DMS 273 treated with DMSO at 0.1 percent for 48 hours (cell line): ENCODE results near the gene PUS1.

Source experiments
- DNase-seq: peaks from one replicate; lab custom pipeline; 2025; lab: John Stamatoyannopoulos, UW

PUS1 gene

DNA sequence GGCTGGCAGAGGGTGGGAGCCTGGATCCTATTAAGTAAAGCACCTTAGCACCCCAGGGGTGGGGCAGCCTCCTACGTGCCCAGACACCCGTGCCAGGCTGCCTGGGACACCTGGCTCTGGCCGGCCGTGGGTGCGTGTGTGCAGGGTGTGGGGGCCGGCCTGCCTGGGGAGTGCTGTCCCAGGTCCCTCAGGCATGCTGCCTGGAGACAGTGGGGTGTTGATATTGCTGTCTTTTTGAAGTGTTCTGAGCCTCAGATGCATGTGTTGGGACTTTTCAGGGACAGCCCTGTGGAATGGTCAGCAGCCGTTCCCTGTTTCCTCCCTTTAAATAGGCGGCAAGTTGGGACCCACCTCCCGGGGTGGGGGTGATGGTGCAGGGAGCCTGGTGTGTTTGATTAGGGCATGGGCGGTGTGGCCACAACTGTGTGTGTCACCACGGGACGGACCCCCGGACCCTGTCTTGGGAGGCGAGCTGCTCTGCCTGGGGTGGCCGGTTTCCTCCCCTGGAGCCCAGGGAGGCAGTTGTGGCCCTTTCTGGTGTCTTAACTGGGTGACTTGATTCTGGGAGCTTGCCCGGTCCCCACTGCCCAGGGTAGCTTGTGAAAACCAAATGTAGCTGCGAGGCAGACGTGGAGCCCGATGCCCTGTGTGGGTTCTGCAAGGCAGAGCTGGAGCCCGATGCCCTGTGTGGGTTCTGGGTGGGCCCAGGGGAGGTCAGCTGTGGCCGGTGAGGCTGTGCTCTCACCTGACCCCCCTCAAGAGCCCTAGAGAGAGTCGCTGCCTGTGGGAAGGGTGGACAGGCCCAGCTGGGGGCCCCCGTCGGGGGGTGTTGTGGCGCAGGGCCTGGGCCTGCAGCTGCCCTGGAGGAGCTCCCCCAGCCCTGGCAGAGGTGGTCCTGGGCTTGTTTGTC is 26.5 kb upstream of the PUS1 start:
- DNase-seq: no peak

DNA sequence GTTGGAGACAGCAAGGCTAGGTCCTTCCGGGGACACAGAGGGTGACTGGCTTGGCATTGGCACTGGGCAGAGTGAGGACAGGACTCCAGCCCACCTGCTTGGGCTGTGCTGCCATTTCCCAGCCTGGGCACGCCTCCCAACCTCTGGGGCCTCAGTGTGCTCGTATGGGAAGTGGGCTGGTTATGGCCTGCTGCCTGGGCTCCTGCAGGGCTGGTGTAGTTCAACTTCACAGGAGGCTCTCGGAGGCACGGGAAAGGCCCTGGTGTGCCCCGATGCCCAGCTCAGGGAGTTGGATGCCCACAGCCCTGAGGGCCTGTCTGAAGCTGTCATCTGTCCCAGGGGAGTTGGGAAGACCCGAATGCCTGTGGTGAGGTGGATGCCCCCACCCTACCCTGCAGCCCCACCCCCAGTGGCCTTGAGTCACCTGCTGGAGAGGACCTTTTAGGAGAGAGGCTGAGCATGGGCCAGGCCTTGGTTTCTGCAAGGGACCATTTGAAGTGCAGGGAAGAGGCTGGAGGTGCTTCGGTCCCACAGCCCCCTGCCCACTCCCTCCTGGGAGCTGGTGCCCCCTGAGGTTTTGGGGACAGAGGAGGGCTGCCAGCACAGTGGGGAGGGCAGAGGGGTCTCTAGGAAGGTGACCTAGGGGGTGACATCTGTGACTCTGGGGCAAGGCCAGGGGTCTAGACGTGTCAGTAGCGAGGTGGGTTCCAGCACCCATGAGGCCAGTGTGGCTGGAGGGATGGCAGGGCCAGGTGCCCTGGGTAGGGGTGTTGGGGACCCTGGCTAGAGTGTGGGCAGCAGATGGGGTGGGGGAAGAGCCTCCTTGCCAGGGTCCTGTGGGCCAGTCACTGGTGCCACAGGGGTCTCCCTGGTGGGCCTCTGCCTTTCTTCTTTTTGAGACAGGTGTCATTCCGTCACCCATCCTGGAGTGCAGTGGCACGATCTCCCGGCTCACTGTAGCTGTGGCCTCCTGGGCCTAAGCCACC is 25.5 kb upstream of the PUS1 start:
- DNase-seq: no peak

DNA sequence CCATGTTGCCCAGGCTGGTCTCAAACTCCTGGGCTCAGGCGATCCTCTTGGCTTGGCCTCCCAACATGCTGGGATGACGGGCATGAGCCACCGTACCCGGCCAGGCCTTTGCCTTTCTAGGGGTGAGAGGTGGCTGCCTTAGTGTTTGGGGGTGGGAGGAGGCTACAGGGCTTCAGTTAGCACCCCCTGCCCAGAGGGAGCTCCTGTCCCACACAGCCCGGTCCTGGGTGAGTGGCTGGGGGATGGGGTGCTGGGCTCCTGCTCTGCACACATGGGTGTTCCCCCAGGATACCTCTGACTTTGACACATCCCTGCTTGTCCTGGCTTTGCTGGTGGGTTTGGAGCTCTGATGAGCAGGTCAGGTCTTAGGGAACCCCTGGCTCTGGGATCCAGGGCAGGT is 24.7 kb upstream of the PUS1 start:
- no peak for DNase-seq

DNA sequence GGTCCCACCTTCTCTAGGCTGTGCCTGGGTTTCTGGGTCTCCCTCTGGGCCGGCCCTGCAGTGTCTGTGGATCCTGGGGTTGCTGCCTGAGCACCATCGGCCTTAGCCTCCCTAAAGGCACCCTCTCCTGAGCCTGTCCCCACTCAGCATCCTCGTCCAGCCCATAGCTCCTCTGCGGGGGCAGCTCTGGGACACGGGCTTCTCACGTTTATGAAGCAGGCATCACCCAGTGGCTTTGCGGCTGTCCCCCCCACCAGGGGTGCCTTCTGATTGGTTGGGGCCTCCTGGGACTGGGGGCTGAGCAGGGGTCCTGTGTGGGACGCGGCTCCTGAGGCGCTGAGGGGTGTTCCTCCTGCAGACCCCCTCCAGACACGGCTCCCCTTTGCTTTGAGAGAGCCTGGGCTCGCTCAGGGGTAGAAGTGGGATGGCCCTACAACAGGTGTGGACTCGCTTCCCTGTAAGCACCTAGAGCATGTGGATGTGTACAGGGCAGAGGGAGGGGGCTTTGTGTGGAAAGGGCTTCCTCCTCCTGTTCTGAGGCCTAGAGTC is 23.9 kb upstream of the PUS1 start:
- DNase-seq: no peak

DNA sequence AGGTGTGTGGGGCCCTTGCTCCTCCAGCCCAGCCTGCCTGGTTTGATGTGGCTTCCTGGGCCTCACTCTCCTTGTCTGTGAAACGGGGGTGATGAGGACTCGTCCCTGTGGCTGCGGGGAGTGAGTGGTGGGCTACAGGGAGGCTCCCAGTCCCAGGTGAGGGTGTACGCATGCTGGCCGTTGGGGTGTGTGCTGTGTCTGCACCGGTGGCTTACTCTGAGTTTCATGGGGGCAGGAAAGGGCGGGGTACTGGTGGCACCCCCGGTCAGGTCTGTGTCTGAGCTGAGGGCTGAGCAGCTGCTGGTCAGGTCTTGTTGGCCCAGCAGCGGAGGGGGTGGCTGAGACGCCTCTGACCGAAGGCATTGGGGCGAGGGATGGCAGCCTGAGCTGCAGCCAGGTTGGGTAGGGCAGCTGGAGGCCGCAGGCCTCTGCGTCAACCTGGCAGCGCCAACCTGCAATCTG is 23.4 kb upstream of the PUS1 start:
- no peak for DNase-seq

DNA sequence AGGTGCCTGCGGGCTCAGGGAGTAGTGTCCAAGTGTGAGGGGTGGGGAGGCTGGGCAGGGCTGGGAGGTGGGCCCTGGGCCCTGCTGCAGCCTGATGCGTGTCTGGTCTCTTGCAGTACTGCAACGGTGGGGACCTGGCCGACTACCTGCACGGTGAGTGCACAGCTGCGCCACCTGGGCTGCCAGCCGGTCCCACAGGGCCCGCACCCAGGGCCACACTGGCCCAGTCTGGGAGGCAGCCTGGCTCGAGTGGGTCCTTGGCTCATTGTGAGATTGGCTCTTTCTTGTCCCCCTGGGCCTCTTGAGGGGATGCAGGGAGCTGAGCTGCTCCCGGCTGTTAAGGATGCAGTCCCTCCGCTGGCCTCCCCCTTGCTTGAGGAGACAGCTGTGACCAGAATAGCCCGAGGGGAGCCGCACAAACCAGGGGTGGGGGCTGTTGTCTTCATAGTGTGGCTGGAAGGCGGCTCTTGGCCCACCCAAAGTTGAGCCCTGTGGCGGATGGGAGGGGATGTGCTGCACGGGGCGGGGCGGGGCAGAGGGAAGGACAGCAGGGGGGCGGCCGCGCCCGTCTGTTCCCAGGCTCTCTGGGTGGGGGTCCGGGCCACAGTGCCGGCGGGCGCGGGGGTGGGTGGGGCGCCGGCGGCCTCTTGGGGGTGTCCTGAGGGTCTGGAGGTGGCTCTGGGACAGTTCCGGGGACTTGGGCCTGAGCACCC is 21.5 kb upstream of the PUS1 start:
- no peak for DNase-seq

DNA sequence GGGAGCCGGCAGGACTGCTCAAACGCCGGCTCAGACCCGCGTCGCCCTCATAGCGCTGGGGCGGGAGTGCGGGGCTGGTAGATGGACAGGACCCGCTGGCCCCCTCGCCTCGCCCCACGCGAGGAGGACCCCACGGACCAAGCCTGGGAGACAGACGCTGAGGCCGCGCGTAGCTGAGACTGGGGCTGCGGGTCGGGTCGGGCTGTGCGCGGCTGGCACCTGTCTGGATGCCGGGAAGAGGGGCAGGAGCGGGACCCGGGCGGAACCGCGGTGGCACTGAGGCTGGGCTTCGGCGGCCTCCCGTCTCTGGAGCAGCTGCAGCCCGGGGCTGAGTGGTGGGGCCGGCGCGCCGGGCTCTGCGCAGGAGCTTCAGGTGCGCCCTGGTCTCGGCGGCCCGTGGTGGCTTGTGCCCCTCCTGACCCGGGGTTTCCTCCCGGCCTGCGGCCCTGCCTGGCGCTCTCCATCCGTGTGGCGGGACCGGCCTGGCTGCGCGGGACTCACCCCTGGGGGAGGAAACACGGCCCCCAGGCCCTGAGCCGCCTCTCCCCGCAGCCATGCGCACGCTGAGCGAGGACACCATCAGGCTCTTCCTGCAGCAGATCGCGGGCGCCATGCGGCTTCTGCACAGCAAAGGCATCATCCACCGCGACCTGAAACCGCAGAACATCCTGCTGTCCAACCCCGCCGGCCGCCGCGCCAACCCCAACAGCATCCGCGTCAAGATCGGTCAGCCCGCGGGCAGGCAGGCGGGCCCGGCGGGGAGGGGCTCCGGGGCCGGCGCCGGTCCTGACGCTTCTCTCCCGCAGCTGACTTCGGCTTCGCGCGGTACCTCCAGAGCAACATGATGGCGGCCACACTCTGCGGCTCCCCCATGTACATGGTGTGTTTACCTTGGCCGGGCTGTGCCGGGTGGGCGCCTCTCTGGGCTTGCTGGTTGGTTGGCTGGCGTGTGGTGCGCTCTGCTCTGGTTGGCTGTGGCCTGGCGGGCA is 20.7 kb upstream of the PUS1 start:
- no peak for DNase-seq

DNA sequence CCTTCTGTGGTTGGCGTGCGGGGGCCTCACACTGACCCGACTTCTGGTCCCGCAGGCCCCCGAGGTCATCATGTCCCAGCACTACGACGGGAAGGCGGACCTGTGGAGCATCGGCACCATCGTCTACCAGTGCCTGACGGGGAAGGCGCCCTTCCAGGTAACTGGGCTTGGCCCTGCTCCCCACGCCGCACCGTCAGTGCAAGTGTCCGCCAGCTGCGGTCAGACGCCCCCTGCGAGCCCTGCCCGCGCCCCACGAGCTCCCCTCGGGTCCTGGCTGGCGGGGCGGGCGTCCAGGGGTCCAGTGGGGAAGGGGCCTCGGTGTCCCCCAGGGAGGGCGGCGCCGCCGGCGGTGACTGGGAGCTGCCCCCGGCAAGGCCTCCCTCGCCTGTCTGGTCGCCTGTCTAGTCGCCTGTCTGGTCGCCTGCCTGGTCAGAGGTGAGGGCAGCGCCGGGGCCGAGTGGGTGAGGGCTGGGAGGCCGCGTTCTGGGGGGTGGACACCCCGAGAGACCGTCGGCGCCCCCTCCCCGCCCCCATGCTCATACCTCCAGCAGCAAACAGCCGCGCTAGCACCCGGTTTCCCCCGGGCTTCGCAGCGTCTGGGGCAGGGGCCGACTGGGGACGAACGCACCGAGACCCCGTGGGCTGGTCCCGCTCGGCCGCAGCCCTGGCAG is 19.9 kb upstream of the PUS1 start:
- DNase-seq: no peak

DNA sequence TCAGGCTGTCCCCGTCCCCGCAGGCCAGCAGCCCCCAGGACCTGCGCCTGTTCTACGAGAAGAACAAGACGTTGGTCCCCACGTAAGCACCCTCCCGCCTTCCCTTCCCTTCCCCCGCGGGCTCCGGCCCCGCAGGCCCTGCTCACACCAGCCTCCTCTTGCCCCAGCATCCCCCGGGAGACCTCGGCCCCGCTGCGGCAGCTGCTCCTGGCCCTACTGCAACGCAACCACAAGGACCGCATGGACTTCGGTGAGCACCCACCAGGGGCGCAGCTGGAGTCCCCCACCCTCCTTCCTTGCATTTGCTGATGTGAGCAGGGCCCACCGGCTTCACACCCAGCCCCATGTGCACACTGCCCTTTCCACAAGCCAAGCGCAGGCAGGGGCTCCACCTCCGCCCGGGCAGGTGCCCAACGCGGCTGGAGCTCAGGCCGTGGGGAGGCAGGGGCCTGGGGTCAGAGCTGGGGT is 19.3 kb upstream of the PUS1 start:
- DNase-seq: no peak

DNA sequence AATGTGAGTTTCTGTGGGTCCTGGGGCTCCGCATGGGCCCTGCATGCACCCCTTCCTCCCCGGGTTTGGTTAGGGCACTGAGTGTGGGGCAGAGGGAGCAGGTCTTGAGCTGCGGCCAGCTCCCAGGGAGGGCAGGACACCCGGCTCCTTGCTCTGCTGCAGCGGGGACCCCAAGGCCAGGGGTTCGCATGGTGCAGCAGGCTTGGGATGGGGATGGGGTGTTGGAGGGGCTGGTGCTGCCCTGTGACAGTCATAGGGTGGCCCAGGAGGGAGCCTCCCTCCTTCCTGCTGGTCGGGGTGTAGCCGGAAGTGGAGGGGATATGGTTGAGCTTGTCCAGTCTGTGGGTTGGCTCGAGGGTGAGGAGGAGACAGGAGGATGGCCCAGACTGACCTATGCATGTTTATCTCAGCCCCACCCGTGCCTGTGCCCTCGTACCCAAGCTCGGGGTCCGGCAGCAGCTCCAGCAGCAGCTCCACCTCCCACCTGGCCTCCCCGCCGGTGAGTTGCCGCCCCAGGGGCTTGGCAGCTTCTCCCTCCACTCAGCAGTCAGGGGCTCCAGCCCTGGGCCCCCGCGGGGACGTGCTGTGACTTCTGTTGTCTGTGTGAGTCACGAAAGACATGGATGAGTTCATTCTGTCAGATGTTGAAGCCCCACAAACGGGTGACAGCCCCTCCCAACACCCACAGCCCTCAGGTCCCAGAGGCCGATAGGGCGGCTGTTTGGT is 18.6 kb upstream of the PUS1 start:
- DNase-seq: no peak

DNA sequence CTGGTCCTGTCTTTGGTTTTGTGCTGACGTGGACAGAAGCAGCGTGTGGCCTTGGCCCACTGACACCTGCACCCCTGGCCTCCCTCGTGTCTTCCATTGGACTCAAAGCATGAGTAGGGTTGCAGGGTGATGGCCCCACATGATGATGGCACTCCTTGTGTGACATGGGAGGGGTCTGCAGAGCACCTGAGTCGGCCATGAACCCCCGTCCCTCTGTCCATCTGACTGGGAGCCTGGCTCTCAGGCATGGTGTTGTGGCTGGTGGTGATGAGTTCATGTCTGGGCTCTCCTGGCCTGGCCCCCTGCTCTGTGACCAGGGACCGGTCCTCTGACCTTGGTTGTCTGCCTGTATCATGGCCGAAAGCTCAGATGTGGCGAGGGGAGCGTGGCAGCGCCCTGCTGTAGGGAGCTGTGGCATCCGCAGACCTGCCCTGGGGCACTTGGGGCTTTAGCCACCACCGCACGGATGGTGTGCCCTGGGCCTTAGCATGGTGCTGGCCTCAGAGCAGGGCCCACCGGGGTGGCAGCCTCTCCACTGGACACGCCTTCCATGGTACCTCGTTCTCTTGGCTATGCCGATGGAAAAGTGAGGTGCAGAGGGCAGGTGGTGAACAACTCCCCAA is 17.9 kb upstream of the PUS1 start:
- no peak for DNase-seq

DNA sequence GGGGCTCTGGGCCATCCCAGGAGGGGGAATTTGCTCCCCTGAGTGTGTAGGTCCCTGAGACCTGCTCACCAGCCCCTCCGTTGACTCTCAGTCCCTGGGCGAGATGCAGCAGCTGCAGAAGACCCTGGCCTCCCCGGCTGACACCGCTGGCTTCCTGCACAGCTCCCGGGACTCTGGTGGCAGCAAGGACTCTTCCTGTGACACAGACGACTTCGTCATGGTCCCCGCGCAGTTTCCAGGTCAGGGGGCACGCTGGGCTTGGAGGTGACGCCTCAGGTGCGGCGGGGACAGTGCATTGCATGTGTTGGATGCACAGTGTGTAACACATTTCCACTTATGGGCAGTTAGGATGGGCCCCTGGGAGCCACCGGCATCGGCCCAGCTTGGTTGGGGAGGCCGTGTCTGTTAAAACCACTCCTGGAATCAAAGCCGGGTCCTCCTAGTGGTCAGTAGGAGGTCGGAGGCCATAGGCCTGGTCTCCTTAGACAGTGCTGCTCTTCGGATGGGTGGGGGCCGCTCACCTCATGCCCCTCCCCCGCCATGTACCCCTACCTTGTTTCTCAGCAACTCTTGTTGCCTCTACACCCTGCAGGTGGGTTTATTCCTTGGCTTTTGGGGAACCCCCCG is 17.1 kb upstream of the PUS1 start:
- DNase-seq: no peak

DNA sequence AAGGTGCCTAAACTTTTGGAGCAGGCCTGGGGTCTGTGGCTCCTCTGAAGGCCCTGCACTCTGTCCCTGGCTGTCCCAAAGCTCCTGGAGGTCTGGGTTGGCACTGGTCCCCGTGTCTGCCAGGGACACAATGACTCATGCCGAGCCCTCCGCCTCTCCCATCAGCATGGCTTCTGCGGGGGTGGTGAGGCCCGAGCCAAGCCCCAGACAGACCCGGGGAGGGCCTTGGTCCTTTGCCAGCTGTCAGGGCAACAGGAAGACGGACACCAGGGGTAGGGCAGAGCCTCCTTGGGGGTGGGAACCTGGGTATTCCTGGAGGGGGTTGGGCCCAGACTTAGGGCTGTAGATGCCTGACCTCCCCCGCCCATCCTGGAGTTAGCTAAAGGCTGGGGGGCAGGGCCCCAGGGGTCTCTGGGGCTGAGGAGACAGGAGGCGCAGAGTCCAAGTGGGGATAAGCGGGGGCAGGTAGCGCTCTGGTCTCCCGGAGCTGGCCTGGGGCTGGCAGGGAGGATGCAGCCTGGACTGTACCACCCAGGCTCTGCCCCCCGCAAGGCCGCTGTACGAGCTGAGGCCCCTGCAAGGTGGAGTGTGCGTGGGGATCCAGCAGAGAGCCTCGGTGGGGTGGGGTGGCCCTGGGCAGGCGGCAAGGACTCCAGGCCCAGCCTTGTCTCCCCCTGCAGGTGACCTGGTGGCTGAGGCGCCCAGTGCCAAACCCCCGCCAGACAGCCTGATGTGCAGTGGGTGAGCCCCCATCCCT is 16.4 kb upstream of the PUS1 start:
- DNase-seq: no peak

DNA sequence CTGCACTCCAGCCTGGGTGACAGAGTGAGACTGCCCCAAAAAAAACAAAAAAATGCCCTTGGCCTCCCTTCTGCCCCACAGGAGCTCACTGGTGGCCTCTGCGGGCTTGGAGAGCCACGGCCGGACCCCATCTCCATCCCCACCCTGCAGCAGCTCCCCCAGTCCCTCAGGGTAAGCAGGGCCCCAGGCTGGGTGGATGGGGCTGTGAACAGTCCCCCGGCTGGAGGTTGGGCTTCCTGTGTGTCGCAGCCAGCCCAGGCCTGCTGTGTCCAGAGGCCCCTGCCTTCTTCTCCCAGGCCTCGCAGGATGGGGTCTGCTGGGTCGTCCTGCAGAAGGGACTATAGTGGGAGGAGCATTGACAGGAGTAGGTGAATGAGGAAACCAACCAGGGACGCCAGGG is 15.4 kb upstream of the PUS1 start:
- DNase-seq: no peak

DNA sequence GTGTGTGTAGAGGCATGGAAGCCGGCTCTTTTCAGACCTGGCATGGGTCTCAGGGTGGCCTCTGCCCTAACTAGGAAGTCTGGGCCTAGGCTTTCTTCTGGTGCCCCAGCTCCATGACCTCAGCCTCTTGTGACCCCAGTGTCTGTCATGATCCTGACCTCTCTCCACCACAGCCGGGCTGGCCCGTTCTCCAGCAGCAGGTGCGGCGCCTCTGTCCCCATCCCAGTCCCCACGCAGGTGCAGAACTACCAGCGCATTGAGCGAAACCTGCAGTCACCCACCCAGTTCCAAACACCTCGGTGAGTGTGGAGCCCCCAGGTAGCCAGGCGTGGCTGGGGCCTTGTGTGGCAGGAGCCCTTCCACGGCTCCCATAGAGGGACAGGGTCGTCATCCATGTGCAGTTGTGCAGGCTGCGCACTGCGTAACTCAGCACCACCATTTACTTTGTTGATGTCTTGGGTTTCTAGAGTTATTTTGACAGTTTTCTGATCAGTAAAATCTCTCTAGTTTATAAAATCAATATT is 14.8 kb upstream of the PUS1 start:
- DNase-seq: no peak

DNA sequence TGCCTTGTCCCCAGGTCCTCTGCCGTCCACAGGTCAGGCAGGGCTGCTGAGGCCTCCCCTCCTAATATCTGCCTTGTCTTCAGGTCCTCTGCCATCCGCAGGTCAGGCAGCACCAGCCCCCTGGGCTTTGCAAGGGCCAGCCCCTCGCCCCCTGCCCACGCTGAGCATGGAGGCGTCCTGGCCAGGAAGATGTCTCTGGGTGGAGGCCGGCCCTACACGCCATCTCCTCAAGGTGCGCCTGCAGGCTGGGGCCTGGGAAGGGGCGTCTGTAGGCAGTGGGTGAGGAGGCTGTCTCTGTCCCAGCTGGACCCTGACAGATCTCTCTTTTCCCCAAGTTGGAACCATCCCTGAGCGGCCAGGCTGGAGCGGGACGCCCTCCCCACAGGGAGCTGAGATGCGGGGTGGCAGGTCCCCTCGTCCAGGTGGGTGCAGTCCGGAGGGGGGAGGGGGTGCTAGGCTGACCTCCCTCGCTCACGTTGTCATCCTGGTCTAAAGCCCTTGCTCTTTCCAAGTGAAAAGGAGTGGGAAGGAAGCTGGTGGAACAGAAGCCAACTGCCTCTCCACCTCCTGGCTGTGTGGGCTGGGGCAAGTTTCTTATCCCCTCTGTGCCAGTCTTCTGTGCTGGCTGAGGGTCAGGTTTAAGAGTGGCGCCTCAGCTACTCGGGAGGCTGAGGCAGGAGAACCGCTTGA is 13.9 kb upstream of the PUS1 start:
- DNase-seq: no peak

DNA sequence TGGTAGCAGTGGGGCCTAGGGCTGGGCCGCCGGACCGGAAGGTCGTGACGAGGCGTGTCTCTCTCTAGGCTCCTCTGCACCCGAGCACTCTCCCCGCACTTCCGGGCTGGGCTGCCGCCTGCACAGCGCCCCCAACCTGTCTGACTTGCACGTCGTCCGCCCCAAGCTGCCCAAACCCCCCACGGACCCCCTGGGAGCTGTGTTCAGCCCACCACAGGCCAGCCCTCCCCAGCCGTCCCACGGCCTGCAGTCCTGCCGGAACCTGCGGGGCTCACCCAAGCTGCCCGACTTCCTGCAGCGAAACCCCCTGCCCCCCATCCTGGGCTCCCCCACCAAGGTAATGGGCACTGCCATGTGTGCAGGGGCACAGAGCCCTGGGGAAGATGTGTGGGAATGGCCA is 13.3 kb upstream of the PUS1 start:
- no peak for DNase-seq
